Sigmoid colon (tissue), 7 donors: ENCODE results near the gene ARAF. TPM values are rescaled to one million over a fixed set of nuclear protein-coding genes. Genes with fewer than 3 reads are reported as not detected.
"Not testable (repeated sequence)": the region's sequence is repeated elsewhere in the genome, so short reads cannot be mapped to it uniquely, and the experiment has no call there.

ENCODE experiments used
- DNase-seq: peaks from one replicate; pipeline ENCODE4 v3.0.0-alpha.2; 2019
- H3K27ac ChIP-seq, 4 donors: fragments of 200-600 bp; sonication (generic); one replicate each; pipeline ENCODE4 v1.5.1; 2016 to 2019; ENCODE audit warnings: mild to moderate bottlenecking in 1 of 4
- H3K27me3 ChIP-seq, 3 donors: fragments of 200-600 bp; sonication (generic); one replicate each; pipeline ENCODE4 v1.5.1; 2019; ENCODE audit warnings: mild to moderate bottlenecking in 1 of 3
- H3K36me3 ChIP-seq, 4 donors: fragments of 200-600 bp; sonication (generic); one replicate each; pipeline ENCODE4 v1.5.1; 2016 to 2019
- H3K4me1 ChIP-seq, 4 donors: fragments of 200-600 bp; sonication (generic); one replicate each; pipeline ENCODE4 v1.5.1; 2017 to 2019
- H3K4me3 ChIP-seq, 4 donors: fragments of 200-600 bp; sonication (generic); one replicate each; pipeline ENCODE4 v1.5.1; 2017 to 2019; ENCODE audit warnings: mild to moderate bottlenecking in 2 of 4, moderate library complexity in 1 of 4
- H3K9me3 ChIP-seq, 4 donors: fragments of 200-600 bp in 3 of 4; sonication (generic) in 3 of 4; one replicate each; pipeline versions ENCODE4 v1.5.1 to v1.6.1; 2013 to 2019
- CTCF ChIP-seq, 4 experiments: fragments of 450-650 bp in 3 of 4; fragments of 200-600 bp in 1 of 4; IDR thresholded peaks; one replicate each; pipeline ENCODE4 v1.5.1; 2016 to 2019; ENCODE audit warnings: antibody characterized with exemption in 4 of 4, mild to moderate bottlenecking in 3 of 4, moderate library complexity in 2 of 4
- EP300 ChIP-seq, 4 donors: sonication (generic); formaldehyde crosslinking; IDR thresholded peaks; one replicate each; pipeline ENCODE4 v1.6.1; 2017; ENCODE audit warnings: antibody characterized with exemption in 4 of 4
- POLR2A ChIP-seq, 2 donors: fragments of 450-650 bp; IDR thresholded peaks; one replicate each; pipeline ENCODE4 v1.6.1; 2016; ENCODE audit warnings: antibody characterized with exemption in 2 of 2, mild to moderate bottlenecking in 2 of 2, moderate library complexity in 2 of 2
- POLR2AphosphoS5 ChIP-seq, 4 donors: sonication (generic); formaldehyde crosslinking; IDR thresholded peaks; one replicate each; pipeline ENCODE4 v1.6.1; 2017; ENCODE audit warnings: antibody characterized with exemption in 4 of 4
- WGBS, 2 donors: extraction: QIAGEN DNeasy Blood & Tissue Kit; methylation state at CpG; one replicate each; pipeline ENCODE4 v1.1.7; 2013; 5-methylcytosine and 5-hydroxymethylcytosine counted together
- intact Hi-C: fragments of 100-400 bp; cut with DNase I; formaldehyde crosslinking; loops from one replicate; pipeline ENCODE4 v1.15.1; 2023
- polyA plus RNA-seq, 3 donors: library from polyadenylated mRNA; stranded (reverse); fragments of 200-250 nt; gene quantifications; one replicate each; pipeline ENCODE4 v1.2.3, GENCODE V29; 2013
- total RNA-seq, 4 donors: library from RNA; depleted of rRNA; stranded (reverse); fragments of >200 nt; gene quantifications; one replicate each; pipeline ENCODE4 v1.1.0, GENCODE V29; 2016
- donor health status: healthy with polysubstance abuse.
- donor health status: Bipolar disorder and iron deficiency.
- donor health status: healthy.

ARAF gene
- total and polyA plus RNA-seq, 7 donors = 25.7 to 57.8 (median 30.3) TPM

DNA sequence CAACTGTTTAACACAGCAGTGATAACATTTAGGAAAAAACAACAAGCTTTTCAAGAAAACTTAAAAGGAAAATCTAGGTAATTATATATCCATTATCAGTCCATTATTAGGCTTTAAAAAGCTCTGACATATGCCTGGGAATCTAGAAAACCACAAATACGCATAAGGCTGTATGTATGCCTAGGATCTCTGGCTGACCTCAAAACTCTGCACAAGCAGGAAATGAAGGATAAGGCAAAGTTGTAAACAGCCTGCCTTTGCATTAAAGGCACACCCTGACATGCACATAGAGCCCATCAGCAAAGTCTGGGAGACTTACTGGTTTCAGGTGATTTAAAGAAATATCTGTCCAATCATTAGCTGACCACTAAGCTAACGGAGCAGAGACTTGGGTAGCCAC is 35.3 kb downstream of the ARAF start:
- Histone ChIP-seq H3K27me3 (no peaks in the 10 kb centered on the region), H3K4me1 (no peaks in the 10 kb centered on the region), H3K4me3 (no peak overlapping the region), H3K27ac (no peak overlapping the region), H3K36me3 (no peaks in the 10 kb centered on the region), H3K9me3 (peaks cover 0 to 3% (median 0%) of the 10 kb centered on the region in 4 donors)
- no peak for DNase-seq
- TF ChIP-seq EP300 (IDR thresholded peaks at IDR 0.05) = no peak
- no peak for TF ChIP-seq POLR2A (IDR thresholded peaks at IDR 0.05)
- TF ChIP-seq CTCF (IDR thresholded peaks at IDR 0.05) = no peak
- WGBS, 2 donors = 84% methylated on average over 2 of the region's 2 CpGs
- intact Hi-C loops = no loop called here

GRCh38 chrX:47597222-47597621 is 36.2 kb downstream of the ARAF start:
- Histone ChIP-seq H3K4me1 (no peaks in the 10 kb centered on the region), H3K36me3 (no peaks in the 10 kb centered on the region), H3K9me3 (peaks cover 0 to 3% (median 0%) of the 10 kb centered on the region in 4 donors), H3K4me3 (no peak overlapping the region), H3K27me3 (no peaks in the 10 kb centered on the region), H3K27ac (no peak overlapping the region)
- 89 to 91% methylated on average over 3 of the region's 3 CpGs for WGBS, 2 donors
- DNase-seq = no peak
- intact Hi-C loops = no loop called here
- TF ChIP-seq CTCF (IDR thresholded peaks at IDR 0.05) (no peak), EP300 (IDR thresholded peaks at IDR 0.05) (no peak), POLR2A (IDR thresholded peaks at IDR 0.05) (no peak), POLR2AphosphoS5 (IDR thresholded peaks at IDR 0.05) (no peak)

GRCh38 chrX:47603125-47603524 is 42.1 kb downstream of the ARAF start:
- H3K36me3 ChIP-seq, intact Hi-C loops: not testable (repeated sequence)
- WGBS, 2 donors = 96 to 98% methylated on average over 4 of the region's 4 CpGs

GRCh38 chrX:47605024-47605423 is 44.0 kb downstream of the ARAF start:
- WGBS, 2 donors = 41 to 69% methylated on average over 9 of the region's 9 CpGs

More at GRCh38 chrX:47603125-47603524, 42.1 kb downstream of the ARAF start:
- not testable (repeated sequence) for H3K4me1 ChIP-seq, DNase-seq, H3K27me3 ChIP-seq, H3K27ac ChIP-seq, H3K9me3 ChIP-seq, H3K4me3 ChIP-seq

DNA sequence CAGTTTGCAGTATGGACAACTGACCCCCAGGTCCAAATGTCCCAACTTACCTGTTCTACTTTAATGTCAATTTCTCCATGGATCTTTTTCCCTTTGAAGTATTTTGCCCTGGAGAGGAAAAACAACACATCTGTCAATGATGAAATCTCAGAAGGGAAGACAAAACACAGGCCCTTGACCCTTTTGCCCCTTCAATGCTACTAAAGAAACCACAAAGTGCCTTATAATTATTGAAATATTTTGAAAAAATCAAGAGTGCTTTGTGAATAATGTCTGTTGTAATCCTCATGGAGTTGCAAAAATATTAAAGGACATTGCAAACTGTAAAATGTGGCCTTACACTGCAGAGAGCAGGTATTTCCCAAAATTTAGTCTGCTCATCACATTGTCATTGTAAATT is 46.1 kb downstream of the ARAF start:
- Histone ChIP-seq H3K27ac (no peak overlapping the region), H3K4me3 (no peak overlapping the region), H3K9me3 (no peaks in the 10 kb centered on the region), H3K4me1 (no peaks in the 10 kb centered on the region), H3K36me3 (no peaks in the 10 kb centered on the region), H3K27me3 (no peaks in the 10 kb centered on the region)
- DNase-seq = no peak
- intact Hi-C loops = no loop called here
- no peak for TF ChIP-seq POLR2AphosphoS5 (IDR thresholded peaks at IDR 0.05)

More at GRCh38 chrX:47605024-47605423, 44.0 kb downstream of the ARAF start:
- no peaks in the 10 kb centered on the region for H3K27me3 ChIP-seq
- no peaks in the 10 kb centered on the region for H3K4me1 ChIP-seq
- H3K9me3 ChIP-seq = no peaks in the 10 kb centered on the region
- TF ChIP-seq POLR2AphosphoS5 (IDR thresholded peaks at IDR 0.05) (no peak), POLR2A (IDR thresholded peaks at IDR 0.05) (no peak), EP300 (IDR thresholded peaks at IDR 0.05) (no peak), CTCF (IDR thresholded peaks at IDR 0.05) (no peak)
- intact Hi-C loops = no loop called here
- H3K27ac ChIP-seq = no peak overlapping the region
- no peaks in the 10 kb centered on the region for H3K36me3 ChIP-seq
- no peak for DNase-seq
- H3K4me3 ChIP-seq = no peak overlapping the region

- no peak overlapping the region for H3K4me3 ChIP-seq
- H3K36me3 ChIP-seq = no peaks in the 10 kb centered on the region
- TF ChIP-seq POLR2AphosphoS5 (IDR thresholded peaks at IDR 0.05) = no peak
- DNase-seq = no peak
- H3K27me3 ChIP-seq = no peaks in the 10 kb centered on the region
- H3K9me3 ChIP-seq = no peaks in the 10 kb centered on the region
- no peak overlapping the region for H3K27ac ChIP-seq
- intact Hi-C loops = no loop called here
- 36 to 61% methylated on average over 9 of the region's 9 CpGs for WGBS, 2 donors
- H3K4me1 ChIP-seq = no peaks in the 10 kb centered on the region
These were observed 47.3 kb downstream of the ARAF start for GRCh38 chrX:47608130-47608810.
